ENCODE measurements around the gene ARSH. TPM values are rescaled to one million over a fixed set of nuclear protein-coding genes. Genes with fewer than 3 reads are reported as not detected.

Gene ARSH
- total RNA-seq, 1 experiment from 2014 or later = not detected

GRCh38 chrX:3076416-3076991, 70.2 kb downstream of the ARSH start:
- H3K36me3 ChIP-seq (ENCODE audit: low read depth, low read length) = no peaks in the 10 kb centered on the region
- H3K9me2 ChIP-seq (replicated peaks; ENCODE audit: low read length) = no peaks in the 10 kb centered on the region
- no peak overlapping the region for H2AFZ ChIP-seq (ENCODE audit: low read length)
- no peak for TF ChIP-seq EZH2phosphoT487 (IDR thresholded peaks at IDR 0.05; ENCODE audit: borderline replicate concordance, low read length)
- no peak for TF ChIP-seq EZH2 (IDR thresholded peaks at IDR 0.05; ENCODE audit: low read length, unreplicated experiment)
- no peak for TF ChIP-seq CTCF (conservative IDR thresholded peaks at IDR 0.05; ENCODE audit: low read depth, low read length)
- ATAC-seq (no peak), DNase-seq (no peak)
- no peak overlapping the region for H3K4me2 ChIP-seq (ENCODE audit: low read length)
- CTCF ChIA-PET = no interaction called here
- H4K20me1 ChIP-seq (ENCODE audit: low read length) = no peaks in the 10 kb centered on the region
- POLR2A ChIA-PET (ENCODE audit: unreplicated experiment) = no interaction called here
- no peaks in the 10 kb centered on the region for H3K4me1 ChIP-seq (ENCODE audit: insufficient read depth, low read length)
- H3K9ac ChIP-seq (ENCODE audit: low read length) = no peak overlapping the region
- no peaks in the 10 kb centered on the region for H3K27me3 ChIP-seq (ENCODE audit: low read length)
- no TSS peak for BruUV-seq (replicated peaks)
- no peaks in the 10 kb centered on the region for H3F3A ChIP-seq (ENCODE audit: low read length, unreplicated experiment)
- no peak overlapping the region for H3K4me3 ChIP-seq (ENCODE audit: low read length)
- intact Hi-C loops (cut with micrococcal nuclease) = no loop called here
- H3K9me3 ChIP-seq (ENCODE audit: low read length) = no peaks in the 10 kb centered on the region
- H3K27ac ChIP-seq (ENCODE audit: low read length) = no peak overlapping the region
- H3K79me2 ChIP-seq (ENCODE audit: low read length) = no peaks in the 10 kb centered on the region

Other genes starting within 250 kb of the ARSH start
- 0.58 and 1.7 TPM in 2 replicates for gene GYG2, start 177.6 kb upstream of the ARSH start, total RNA-seq (2014; rRNA removed)
- gene ARSD, start 77.2 kb upstream of the ARSH start, total RNA-seq (2014; rRNA removed) = 13.8 and 26.7 TPM in 2 replicates
- gene ARSF, start 34.9 kb downstream of the ARSH start, total RNA-seq (2014; rRNA removed) = not detected in 2 replicates

All from PC-3 (cell line).